ENCODE results near the gene FAM118B.
"Not testable (repeated sequence)": the region's sequence is repeated elsewhere in the genome, so short reads cannot be mapped to it uniquely, and the experiment has no call there.

Gene FAM118B

GRCh38 chr11:126219547-126219946 lies 8.0 kb downstream of the FAM118B start:
- no peak for DNase-seq

- no peak for DNase-seq
These were observed 13.2 kb downstream of the FAM118B start for GRCh38 chr11:126224647-126225294.

- DNase-seq: no peak
These were observed 13.7 kb downstream of the FAM118B start for GRCh38 chr11:126225295-126225665.

GRCh38 chr11:126226334-126227084 lies 14.9 kb downstream of the FAM118B start:
- DNase-seq: no peak

- no peak for DNase-seq
These were observed 18.4 kb downstream of the FAM118B start for GRCh38 chr11:126229858-126230540.

GRCh38 chr11:126231725-126232459 lies 20.3 kb downstream of the FAM118B start:
- no peak for DNase-seq

GRCh38 chr11:126232683-126233082 lies 21.1 kb downstream of the FAM118B start:
- no peak for DNase-seq

- no peak for DNase-seq
These were observed 21.8 kb downstream of the FAM118B start for GRCh38 chr11:126233391-126233790.

- DNase-seq: no peak
These were observed 35.1 kb downstream of the FAM118B start for GRCh38 chr11:126246636-126247035.

GRCh38 chr11:126253265-126253664 lies 41.7 kb downstream of the FAM118B start:
- DNase-seq: no peak

- no peak for DNase-seq
These were observed 43.2 kb downstream of the FAM118B start for GRCh38 chr11:126254819-126255218.

GRCh38 chr11:126255507-126255906 lies 43.9 kb downstream of the FAM118B start:
- not testable (repeated sequence) for DNase-seq

GRCh38 chr11:126256216-126256615 lies 44.6 kb downstream of the FAM118B start:
- no peak for DNase-seq

- DNase-seq: no peak
These were observed 45.6 kb downstream of the FAM118B start for GRCh38 chr11:126257144-126257543.

GRCh38 chr11:126257764-126258163 lies 46.2 kb downstream of the FAM118B start:
- DNase-seq: no peak

- DNase-seq: no peak
These were observed 50.6 kb downstream of the FAM118B start for GRCh38 chr11:126262216-126262615.

- no peak for DNase-seq
These were observed 51.9 kb downstream of the FAM118B start for GRCh38 chr11:126263489-126263888.

- DNase-seq: no peak
These were observed 54.2 kb downstream of the FAM118B start for GRCh38 chr11:126265811-126266210.

- no peak for DNase-seq
These were observed 56.1 kb downstream of the FAM118B start for GRCh38 chr11:126267650-126268049.

- DNase-seq: no peak
These were observed 56.8 kb downstream of the FAM118B start for GRCh38 chr11:126268361-126268707.

GRCh38 chr11:126268708-126269579 lies 57.4 kb downstream of the FAM118B start, which contains the start of the genes FOXRED1 and SRPRA:
Gene FOXRED1, plus strand, starts transcription at chr11:126269154. Its CDS starts 53 bp downstream, at chr11:126269207.
Gene SRPRA, minus strand, starts transcription at chr11:126268895. Its CDS starts 91 bp downstream, at chr11:126268804.
- DNase-seq: peak; percentile 95 to 98

GRCh38 chr11:126277322-126277721 lies 65.7 kb downstream of the FAM118B start:
- DNase-seq: no peak

Data from bone marrow (tissue), 2 donors.